KG1 (cell line): ENCODE data around the gene KLC1.

Source experiments
- DNase-seq: peaks from one replicate; lab custom pipeline; 2025; lab: John Stamatoyannopoulos, UW

Gene KLC1

GRCh38 chr14:103657471-103657870 is 28.5 kb downstream of the KLC1 start:
- DNase-seq, result no peak

GRCh38 chr14:103659631-103660030 is 30.6 kb downstream of the KLC1 start:
- DNase-seq, result no peak

GRCh38 chr14:103662029-103662428 is 33.0 kb downstream of the KLC1 start:
- DNase-seq, result no peak

GRCh38 chr14:103662591-103662990 is 33.6 kb downstream of the KLC1 start:
- DNase-seq, result no peak

GRCh38 chr14:103663506-103663905 is 34.5 kb downstream of the KLC1 start:
- DNase-seq, result no peak

GRCh38 chr14:103667671-103668070 is 38.7 kb downstream of the KLC1 start:
- DNase-seq, result no peak

- no peak for DNase-seq
Observed at GRCh38 chr14:103668117-103668516, 39.1 kb downstream of the KLC1 start.

GRCh38 chr14:103669370-103669769 is 40.4 kb downstream of the KLC1 start:
- DNase-seq, result no peak

GRCh38 chr14:103671911-103672310 is 42.9 kb downstream of the KLC1 start:
- DNase-seq, result no peak

- no peak for DNase-seq
Observed at GRCh38 chr14:103675957-103676356, 46.9 kb downstream of the KLC1 start.

GRCh38 chr14:103676881-103677675 is 48.1 kb downstream of the KLC1 start:
- no peak for DNase-seq

- DNase-seq, result no peak
Observed at GRCh38 chr14:103679351-103679750, 50.3 kb downstream of the KLC1 start.

GRCh38 chr14:103680491-103681231 is 51.6 kb downstream of the KLC1 start:
- no peak for DNase-seq

- no peak for DNase-seq
Observed at GRCh38 chr14:103683139-103683538, 54.1 kb downstream of the KLC1 start.

- DNase-seq, result no peak
Observed at GRCh38 chr14:103684471-103684870, 55.5 kb downstream of the KLC1 start.

GRCh38 chr14:103684871-103685270 is 55.9 kb downstream of the KLC1 start:
- DNase-seq, result no peak

- no peak for DNase-seq
Observed at GRCh38 chr14:103685276-103686211, 56.5 kb downstream of the KLC1 start.

GRCh38 chr14:103686831-103687485 is 57.9 kb downstream of the KLC1 start:
- DNase-seq, result no peak

GRCh38 chr14:103687712-103688111 is 58.7 kb downstream of the KLC1 start:
- DNase-seq, result no peak

GRCh38 chr14:103688441-103688840 is 59.4 kb downstream of the KLC1 start:
- no peak for DNase-seq
